ENCODE results near the gene RAPGEFL1.

GRCh38 chr17:40191237-40192208 is 14.3 kb downstream of the RAPGEFL1 start:
- no peak for TF ChIP-seq POLR2AphosphoS5 (IDR thresholded peaks at IDR 0.05; ENCODE audit: low read depth, low read length)
- TF ChIP-seq, protein P1, sequence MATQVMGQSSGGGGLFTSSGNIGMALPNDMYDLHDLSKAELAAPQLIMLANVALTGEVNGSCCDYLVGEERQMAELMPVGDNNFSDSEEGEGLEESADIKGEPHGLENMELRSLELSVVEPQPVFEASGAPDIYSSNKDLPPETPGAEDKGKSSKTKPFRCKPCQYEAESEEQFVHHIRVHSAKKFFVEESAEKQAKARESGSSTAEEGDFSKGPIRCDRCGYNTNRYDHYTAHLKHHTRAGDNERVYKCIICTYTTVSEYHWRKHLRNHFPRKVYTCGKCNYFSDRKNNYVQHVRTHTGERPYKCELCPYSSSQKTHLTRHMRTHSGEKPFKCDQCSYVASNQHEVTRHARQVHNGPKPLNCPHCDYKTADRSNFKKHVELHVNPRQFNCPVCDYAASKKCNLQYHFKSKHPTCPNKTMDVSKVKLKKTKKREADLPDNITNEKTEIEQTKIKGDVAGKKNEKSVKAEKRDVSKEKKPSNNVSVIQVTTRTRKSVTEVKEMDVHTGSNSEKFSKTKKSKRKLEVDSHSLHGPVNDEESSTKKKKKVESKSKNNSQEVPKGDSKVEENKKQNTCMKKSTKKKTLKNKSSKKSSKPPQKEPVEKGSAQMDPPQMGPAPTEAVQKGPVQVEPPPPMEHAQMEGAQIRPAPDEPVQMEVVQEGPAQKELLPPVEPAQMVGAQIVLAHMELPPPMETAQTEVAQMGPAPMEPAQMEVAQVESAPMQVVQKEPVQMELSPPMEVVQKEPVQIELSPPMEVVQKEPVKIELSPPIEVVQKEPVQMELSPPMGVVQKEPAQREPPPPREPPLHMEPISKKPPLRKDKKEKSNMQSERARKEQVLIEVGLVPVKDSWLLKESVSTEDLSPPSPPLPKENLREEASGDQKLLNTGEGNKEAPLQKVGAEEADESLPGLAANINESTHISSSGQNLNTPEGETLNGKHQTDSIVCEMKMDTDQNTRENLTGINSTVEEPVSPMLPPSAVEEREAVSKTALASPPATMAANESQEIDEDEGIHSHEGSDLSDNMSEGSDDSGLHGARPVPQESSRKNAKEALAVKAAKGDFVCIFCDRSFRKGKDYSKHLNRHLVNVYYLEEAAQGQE (IDR thresholded peaks at IDR 0.05; ENCODE audit: insufficient read depth in 1 of 2, low read depth in 2 of 2, low read length in 2 of 2): no peak
- TF ChIP-seq FOXP2 (optimal IDR thresholded peaks at IDR 0.05; ENCODE audit: borderline replicate concordance, extremely low read depth, extremely low read length, insufficient read depth): no peak

All from PFSK-1 (cell line).